HG02623 (cell line): ENCODE measurements around the gene DDB1.
"Not testable (repeated sequence)": the region's sequence is repeated elsewhere in the genome, so short reads cannot be mapped to it uniquely, and the experiment has no call there.

Experiments used
- ATAC-seq: cut with Tn5 transposase; IDR thresholded peaks from one replicate; pipeline ENCODE4 v1.9.1; 2021; ENCODE audit warnings: moderate library complexity; ENCODE audit not compliant: unreplicated experiment

DDB1 gene

GRCh38 chr11:61273178-61274078, 59.5 kb downstream of the DDB1 start:
- ATAC-seq: no peak

GRCh38 chr11:61272731-61273130, 60.2 kb downstream of the DDB1 start:
- no peak for ATAC-seq

GRCh38 chr11:61270354-61271076, 62.4 kb downstream of the DDB1 start:
- ATAC-seq: no peak

- ATAC-seq: no peak
Observed at GRCh38 chr11:61268588-61269250, 64.2 kb downstream of the DDB1 start.

GRCh38 chr11:61267437-61267841, 65.5 kb downstream of the DDB1 start:
- no peak for ATAC-seq

- no peak for ATAC-seq
Observed at GRCh38 chr11:61266602-61267001, 66.3 kb downstream of the DDB1 start.

- ATAC-seq: no peak
Observed at GRCh38 chr11:61265357-61265756, 67.5 kb downstream of the DDB1 start.

GRCh38 chr11:61264795-61265194, 68.1 kb downstream of the DDB1 start:
- no peak for ATAC-seq

GRCh38 chr11:61264371-61264770, 68.5 kb downstream of the DDB1 start:
- ATAC-seq: no peak

- no peak for ATAC-seq
Observed at GRCh38 chr11:61259363-61259762, 73.5 kb downstream of the DDB1 start.

GRCh38 chr11:61258546-61258945, 74.4 kb downstream of the DDB1 start:
- no peak for ATAC-seq

GRCh38 chr11:61256710-61257482, 76.0 kb downstream of the DDB1 start:
- ATAC-seq: no peak

- no peak for ATAC-seq
Observed at GRCh38 chr11:61254403-61255025, 78.4 kb downstream of the DDB1 start.

GRCh38 chr11:61252332-61252731, 80.6 kb downstream of the DDB1 start:
- ATAC-seq: not testable (repeated sequence)

- ATAC-seq: not testable (repeated sequence)
Observed at GRCh38 chr11:61250796-61251765, 81.8 kb downstream of the DDB1 start.
